Posterior cingulate gyrus (tissue), 11 donors: ENCODE results near the gene OGDHL.
A peak's percentile ranks its signal among the peaks of the same experiment; 100 is the strongest.
"Not testable (repeated sequence)": the region's sequence is repeated elsewhere in the genome, so short reads cannot be mapped to it uniquely, and the experiment has no call there.

Source experiments
- DNase-seq, 10 donors: peaks; one replicate each; pipeline versions ENCODE4 v3.0.0 to v3.0.0-alpha.2; 2020 to 2021; ENCODE audit warnings: mixed read lengths in 3 of 10
- intact Hi-C: fragments of 100-400 bp; cut with DNase I; formaldehyde crosslinking; loops from one replicate; pipeline ENCODE4 v1.15.1; 2023

The OGDHL gene

GRCh38 chr10:49741108-49741995 lies 20.8 kb downstream of the OGDHL start:
- peak in 1 of 10 donors; percentile 47 for DNase-seq
- intact Hi-C loops = no loop called here

DNA sequence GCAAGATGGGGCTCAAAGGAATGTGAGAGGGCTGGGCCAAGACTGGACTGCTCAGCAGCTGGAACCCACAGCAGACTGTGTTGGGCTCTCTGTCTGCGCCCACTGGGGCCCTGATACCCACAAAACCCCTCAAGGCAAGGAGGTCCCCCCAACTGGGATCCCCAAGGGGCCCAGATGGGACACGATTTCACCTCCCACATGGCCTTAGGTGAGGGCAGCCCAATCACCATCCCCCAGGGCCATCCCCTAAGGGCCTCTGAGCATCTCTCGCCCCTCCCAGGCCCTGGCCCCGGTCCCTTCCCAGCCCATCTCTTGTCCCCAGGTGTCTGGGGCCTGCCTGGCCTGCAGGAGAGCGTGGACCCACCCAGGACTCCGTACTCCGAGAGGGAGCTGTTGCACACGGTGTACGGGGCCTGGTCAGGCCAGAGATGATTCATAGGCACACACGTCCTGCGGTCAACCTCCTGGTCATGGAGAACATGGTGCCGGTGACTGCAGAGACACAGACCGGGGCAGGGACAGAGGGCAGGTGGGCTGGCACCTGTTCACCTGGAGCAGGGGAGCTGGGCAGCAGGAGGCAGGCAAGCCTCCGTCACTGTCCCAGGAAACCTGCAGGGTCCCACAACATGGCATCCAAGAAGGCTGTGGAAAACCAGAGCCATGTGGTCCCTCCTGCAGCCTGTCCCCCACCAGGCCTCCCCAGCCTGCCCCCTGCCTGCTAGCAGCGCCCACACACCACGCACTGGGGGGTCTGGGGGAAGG lies 21.6 kb downstream of the OGDHL start:
- intact Hi-C loops = no loop called here
- DNase-seq = peak in 1 of 10 donors; percentile 67

GRCh38 chr10:49739426-49739825 lies 22.7 kb downstream of the OGDHL start:
- DNase-seq = peak in 1 of 10 donors; percentile 74
- intact Hi-C loops = no loop called here

DNA sequence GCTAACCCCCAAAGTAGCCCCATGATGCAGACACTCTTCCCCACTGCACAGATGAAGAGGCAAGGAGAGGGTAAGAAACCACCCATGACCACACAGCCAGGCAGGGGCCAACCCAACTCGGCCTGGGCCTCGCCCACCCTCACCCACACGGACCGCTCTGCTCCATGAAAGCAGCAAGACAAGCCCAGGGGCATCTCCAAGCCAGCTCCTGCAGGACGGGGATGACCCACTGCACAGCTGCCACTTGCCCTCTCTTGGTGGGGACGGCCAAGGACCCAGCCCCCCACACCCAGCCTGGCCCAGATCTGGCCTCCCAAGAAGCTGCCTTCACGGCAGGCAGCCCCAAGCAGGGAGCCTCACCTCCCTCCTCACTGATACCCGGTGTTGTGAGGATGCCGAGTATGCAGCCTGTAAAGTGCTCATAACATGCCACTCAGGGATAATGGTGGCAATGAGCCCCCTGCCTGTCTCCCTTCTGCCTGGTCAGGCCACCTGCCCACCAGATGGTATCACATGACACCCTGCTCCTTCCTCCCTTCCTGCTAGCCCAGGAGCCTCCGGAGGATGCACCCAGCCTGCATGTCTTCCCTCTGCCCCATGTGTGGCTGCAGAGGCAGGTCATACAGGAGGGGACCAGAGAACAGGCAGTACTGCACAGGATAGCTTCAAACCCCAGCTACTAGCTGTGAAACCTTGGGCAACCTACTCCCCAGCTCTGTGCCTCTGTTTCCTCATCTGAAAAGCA lies 23.3 kb downstream of the OGDHL start:
- intact Hi-C loops = no loop called here

GRCh38 chr10:49737474-49738201 lies 24.5 kb downstream of the OGDHL start:
- DNase-seq = peak in 1 of 10 donors; percentile 75
- intact Hi-C loops = no loop called here

More for the DNA sequence above, 23.3 kb downstream of the OGDHL start:
- DNase-seq = peak in 2 of 10 donors; percentile 83

- DNase-seq = no peak
- intact Hi-C loops = no loop called here
Measured at GRCh38 chr10:49736564-49737113, 25.5 kb downstream of the OGDHL start.

- intact Hi-C loops = no loop called here
- DNase-seq = peak in 1 of 10 donors; percentile 71
Measured at GRCh38 chr10:49735848-49736563, 26.1 kb downstream of the OGDHL start.

GRCh38 chr10:49735161-49735560 lies 27.0 kb downstream of the OGDHL start:
- intact Hi-C loops = no loop called here
- peak in 1 of 10 donors; percentile 80 for DNase-seq

- DNase-seq = no peak
- intact Hi-C loops = no loop called here
Measured at GRCh38 chr10:49734676-49735075, 27.4 kb downstream of the OGDHL start.

GRCh38 chr10:49733866-49734265 lies 28.3 kb downstream of the OGDHL start:
- DNase-seq = no peak
- intact Hi-C loops = no loop called here

- intact Hi-C loops = no loop called here
- no peak for DNase-seq
Measured at GRCh38 chr10:49726593-49726992, 35.5 kb downstream of the OGDHL start.

- DNase-seq, intact Hi-C loops: not testable (repeated sequence)
Measured at GRCh38 chr10:49715157-49715556, 47.0 kb downstream of the OGDHL start.

DNA sequence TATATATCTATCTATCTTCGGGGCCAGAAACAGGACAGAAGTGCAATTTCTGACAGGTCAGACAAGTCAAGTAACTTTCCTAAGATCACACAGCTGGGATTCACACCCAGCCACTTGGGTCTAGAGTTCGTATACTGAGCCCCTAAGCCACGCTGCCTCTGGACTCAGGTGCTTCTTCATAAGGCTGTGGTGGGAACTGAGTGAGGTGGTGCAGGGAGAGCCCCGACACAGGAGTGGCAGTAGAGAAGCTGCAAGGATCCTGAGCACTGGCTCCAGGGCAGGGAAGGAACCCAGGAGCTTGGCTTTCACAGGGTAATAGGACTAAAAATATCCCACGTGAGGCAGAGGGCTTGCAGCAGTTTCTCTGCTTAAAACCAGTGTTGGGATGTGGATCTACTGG lies 48.9 kb downstream of the OGDHL start:
- intact Hi-C loops = no loop called here
- no peak for DNase-seq

DNA sequence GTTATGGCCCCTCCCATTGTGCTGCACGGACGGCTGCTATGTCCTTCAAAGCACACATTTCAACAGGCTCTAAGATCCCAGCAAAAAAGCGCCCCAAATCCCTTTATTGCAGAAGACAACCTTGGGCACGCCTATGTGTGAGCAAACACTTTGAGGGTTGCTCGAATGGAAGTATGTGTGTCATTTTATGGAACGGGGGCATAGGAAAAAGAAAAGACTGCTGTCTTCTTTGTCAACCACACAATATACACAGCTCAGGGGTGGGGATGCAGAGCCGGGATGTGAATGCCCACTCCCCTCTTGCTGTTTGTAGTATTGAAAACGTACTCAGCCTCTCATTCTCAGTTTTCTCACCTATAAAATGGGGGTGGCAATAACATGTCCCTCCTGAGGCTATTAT lies 50.6 kb downstream of the OGDHL start:
- intact Hi-C loops = no loop called here
- no peak for DNase-seq

DNA sequence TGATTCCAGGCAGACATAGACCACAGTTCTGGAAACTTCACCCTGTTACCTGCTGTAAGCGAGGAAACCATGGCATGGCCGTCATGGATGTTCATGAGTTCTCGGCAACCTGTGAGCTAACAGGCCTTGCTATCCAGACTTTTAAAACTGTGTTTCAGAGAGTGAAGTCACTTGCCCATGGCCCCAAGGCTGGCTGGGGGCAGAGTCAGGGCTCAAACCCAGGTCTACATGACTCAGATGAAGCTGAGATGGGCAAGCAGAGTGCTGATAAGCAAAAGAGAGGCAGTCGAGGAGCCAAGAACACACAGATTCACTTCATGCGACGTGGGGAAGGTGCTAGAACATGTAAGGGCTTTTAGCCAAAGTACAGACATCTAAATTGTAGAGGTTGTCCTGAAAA lies 51.2 kb downstream of the OGDHL start:
- intact Hi-C loops = no loop called here
- no peak for DNase-seq

- intact Hi-C loops = no loop called here
- DNase-seq = no peak
Measured at GRCh38 chr10:49709934-49710333, 52.2 kb downstream of the OGDHL start.

- intact Hi-C loops = no loop called here
- no peak for DNase-seq
Measured at GRCh38 chr10:49707585-49707984, 54.5 kb downstream of the OGDHL start.

DNA sequence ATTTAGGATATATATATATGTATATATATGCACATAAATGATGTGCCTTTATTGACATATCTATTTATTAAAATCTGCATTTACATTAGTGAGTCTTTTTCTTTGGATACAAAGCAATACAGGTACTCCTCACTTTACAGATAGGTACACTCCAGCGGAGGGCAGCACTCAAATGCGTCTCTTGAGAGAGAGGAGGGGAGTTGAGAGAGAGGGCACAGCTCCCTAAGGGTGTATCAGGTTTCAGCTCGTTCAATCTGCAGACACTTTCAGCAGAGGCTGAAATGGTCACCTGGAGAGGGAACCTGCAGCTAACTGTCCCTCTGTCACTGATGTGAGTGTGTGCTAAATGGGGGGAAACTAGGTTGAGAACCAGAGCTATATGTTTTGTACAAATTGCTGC lies 61.1 kb downstream of the OGDHL start:
- intact Hi-C loops = no loop called here
- no peak for DNase-seq

DNA sequence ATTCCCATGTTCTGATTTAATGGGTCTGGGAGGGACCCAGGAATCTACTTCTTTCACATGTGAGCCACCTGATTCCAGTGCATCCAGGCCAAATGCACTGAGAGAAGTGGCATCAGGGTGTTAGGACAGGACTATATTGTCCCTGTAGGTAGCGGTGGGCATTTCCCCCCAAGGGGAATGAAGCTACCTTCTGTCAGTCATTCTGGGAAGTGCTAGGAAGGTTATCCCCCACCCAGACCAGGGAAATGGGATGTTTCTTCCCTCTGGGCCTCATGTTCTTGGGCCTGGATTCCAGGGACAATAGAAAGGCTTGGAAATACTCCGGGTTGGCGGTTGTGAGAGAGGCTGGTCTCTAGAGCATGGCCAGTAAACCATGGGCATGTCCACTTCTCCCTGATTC lies 61.9 kb downstream of the OGDHL start:
- no peak for DNase-seq
- intact Hi-C loops = no loop called here
